Measurements from ENCODE around the gene COX8A. TPM values are rescaled to one million over a fixed set of nuclear protein-coding genes. Genes with fewer than 3 reads are reported as not detected.

The COX8A gene
- total RNA-seq, 1 experiment from 2014 or later: 325 TPM

- Mint-ChIP-seq H3K36me3 (ENCODE audit: insufficient read depth, unreplicated experiment) (peaks cover 51% of the 10 kb centered on the region), H3K27me3 (ENCODE audit: unreplicated experiment) (no peaks in the 10 kb centered on the region), H3K27ac (ENCODE audit: unreplicated experiment) (no peak overlapping the region), H3K9me3 (ENCODE audit: low read depth, unreplicated experiment) (no peaks in the 10 kb centered on the region), H3K4me3 (ENCODE audit: low read depth, unreplicated experiment) (no peak overlapping the region), H3K4me1 (ENCODE audit: low read depth, unreplicated experiment) (peaks cover 11% of the 10 kb centered on the region)
- no peak for TF ChIP-seq CTCF (IDR thresholded peaks at IDR 0.05; ENCODE audit: unreplicated experiment)
- no peak for DNase-seq
- CTCF ChIA-PET: no interaction called here
- BruUV-seq (replicated peaks): no TSS peak
- intact Hi-C loops (cut with micrococcal nuclease; ENCODE audit: unreplicated experiment): no loop called here
Measured at GRCh38 chr11:63999349-64000025, 25.1 kb downstream of the COX8A start.

- intact Hi-C loops (cut with micrococcal nuclease; ENCODE audit: unreplicated experiment): no loop called here
- H3K4me3 Mint-ChIP-seq (ENCODE audit: low read depth, unreplicated experiment): no peak overlapping the region
- CTCF ChIA-PET: interaction anchor here (0.9 kb wide), 1 partner anchor 15 kb away, joined by 5 read pairs; no protein-coding TSS in a partner anchor
- peaks cover 48% of the 10 kb centered on the region for H3K36me3 Mint-ChIP-seq (ENCODE audit: insufficient read depth, unreplicated experiment)
- no peaks in the 10 kb centered on the region for H3K9me3 Mint-ChIP-seq (ENCODE audit: low read depth, unreplicated experiment)
- no peak overlapping the region for H3K27ac Mint-ChIP-seq (ENCODE audit: unreplicated experiment)
- peaks cover 11% of the 10 kb centered on the region for H3K4me1 Mint-ChIP-seq (ENCODE audit: low read depth, unreplicated experiment)
- DNase-seq: no peak
- H3K27me3 Mint-ChIP-seq (ENCODE audit: unreplicated experiment): no peaks in the 10 kb centered on the region
- TF ChIP-seq CTCF (IDR thresholded peaks at IDR 0.05; ENCODE audit: unreplicated experiment): no peak
- no TSS peak for BruUV-seq (replicated peaks)
Measured at GRCh38 chr11:64000026-64000739, 25.8 kb downstream of the COX8A start.

GRCh38 chr11:64000740-64001483 is 26.5 kb downstream of the COX8A start:
- Mint-ChIP-seq H3K27ac (ENCODE audit: unreplicated experiment) (no peak overlapping the region), H3K4me1 (ENCODE audit: low read depth, unreplicated experiment) (peaks cover 11% of the 10 kb centered on the region), H3K27me3 (ENCODE audit: unreplicated experiment) (no peaks in the 10 kb centered on the region), H3K9me3 (ENCODE audit: low read depth, unreplicated experiment) (no peaks in the 10 kb centered on the region), H3K4me3 (ENCODE audit: low read depth, unreplicated experiment) (no peak overlapping the region), H3K36me3 (ENCODE audit: insufficient read depth, unreplicated experiment) (peaks cover 48% of the 10 kb centered on the region)
- DNase-seq: no peak
- no peak for TF ChIP-seq CTCF (IDR thresholded peaks at IDR 0.05; ENCODE audit: unreplicated experiment)
- intact Hi-C loops (cut with micrococcal nuclease; ENCODE audit: unreplicated experiment): no loop called here
- BruUV-seq (replicated peaks): no TSS peak
- CTCF ChIA-PET: interaction anchor here (0.6 to 0.9 kb wide), 2 partner anchors 14 to 132 kb away, joined by 5 read pairs; no protein-coding TSS in a partner anchor

- Mint-ChIP-seq H3K9me3 (ENCODE audit: low read depth, unreplicated experiment) (no peaks in the 10 kb centered on the region), H3K27ac (ENCODE audit: unreplicated experiment) (no peak overlapping the region), H3K36me3 (ENCODE audit: insufficient read depth, unreplicated experiment) (peaks cover 48% of the 10 kb centered on the region), H3K4me3 (ENCODE audit: low read depth, unreplicated experiment) (no peak overlapping the region), H3K27me3 (ENCODE audit: unreplicated experiment) (no peaks in the 10 kb centered on the region), H3K4me1 (ENCODE audit: low read depth, unreplicated experiment) (peaks cover 11% of the 10 kb centered on the region)
- BruUV-seq (replicated peaks): no TSS peak
- CTCF ChIA-PET: interaction anchor here (0.6 to 0.9 kb wide), 2 partner anchors 14 to 131 kb away, joined by 3 to 5 read pairs; no protein-coding TSS in a partner anchor
- TF ChIP-seq CTCF (IDR thresholded peaks at IDR 0.05; ENCODE audit: unreplicated experiment): no peak
- no peak for DNase-seq
- intact Hi-C loops (cut with micrococcal nuclease; ENCODE audit: unreplicated experiment): no loop called here
Measured at GRCh38 chr11:64001484-64002420, 27.3 kb downstream of the COX8A start.

All from Calu3 (cell line).